Panc1 (cell line): ENCODE data around the gene BARHL1. TPM values are rescaled to one million over a fixed set of nuclear protein-coding genes. Genes with fewer than 3 reads are reported as not detected.

ENCODE experiments used
- ATAC-seq: fragments of 200-7000 bp; cut with Tn5 transposase; 2 replicates; pipeline ENCODE4 v1.9.1; 2020; ENCODE audit warnings: mild to moderate bottlenecking, moderate library complexity
- BruUV-seq: library from RNA; stranded (reverse); fragments of 400-500 nt; replicated peaks from 2 replicates; lab custom pipeline; 2021; lab: Mats Ljungman, UMichigan
- CTCF ChIA-PET: fragments of 300-600 bp; sonication (Branson Sonifier 250); formaldehyde crosslinking; loops from one replicate; lab custom pipeline; 2022; ENCODE audit warnings: antibody characterized with exemption; lab: Charles Lee
- POLR2A ChIA-PET: fragments of 300-600 bp; sonication (Branson Sonifier 250); formaldehyde crosslinking; loops from one replicate; lab custom pipeline; 2022; ENCODE audit warnings: antibody characterized with exemption; lab: Charles Lee
- DNase-seq: peaks from one replicate; pipeline ENCODE4 v3.0.0-alpha.2; 2010; ENCODE audit warnings: low read depth, low spot score
- H3K27ac ChIP-seq: 2 replicates; pipeline ENCODE4 v1.5.1; 2011; ENCODE audit warnings: mild to moderate bottlenecking, low read length, inconsistent platforms
- H3K27me3 ChIP-seq: fragments of 200-500 bp; sonication (Bioruptor generic); 2 replicates; pipeline ENCODE4 v1.6.0; 2014; ENCODE audit warnings: low read length, inconsistent platforms; ENCODE audit not compliant: control insufficient read depth, insufficient read depth
- H3K36me3 ChIP-seq: fragments of 200-500 bp; sonication (Bioruptor generic); 2 replicates; pipeline ENCODE4 v1.5.1; 2014; ENCODE audit warnings: inconsistent platforms, mild to moderate bottlenecking, low read length, moderate library complexity; ENCODE audit not compliant: control insufficient read depth, insufficient read depth
- H3K4me1 ChIP-seq: 2 replicates; pipeline ENCODE4 v1.5.1; 2011; ENCODE audit warnings: inconsistent platforms, mild to moderate bottlenecking, low read length, moderate library complexity; ENCODE audit not compliant: control insufficient read depth, insufficient read depth
- H3K4me3 ChIP-seq, 2 experiments: 2 replicates each; pipeline ENCODE4 v1.5.1; 2011 to 2012; ENCODE audit warnings: low read depth in 2 of 2, low read length in 2 of 2, mild to moderate bottlenecking in 2 of 2, inconsistent platforms in 1 of 2, moderate library complexity in 1 of 2
- H3K9me3 ChIP-seq: fragments of 200-500 bp; sonication (Bioruptor generic); 2 replicates; pipeline ENCODE4 v1.5.1; 2014; ENCODE audit warnings: low read depth, mild to moderate bottlenecking, inconsistent platforms, low read length, moderate library complexity; ENCODE audit not compliant: control insufficient read depth, insufficient read depth
- POLR2AphosphoS5 ChIP-seq: IDR thresholded peaks from 2 replicates; pipeline ENCODE4 v1.6.1; 2012; ENCODE audit warnings: mild to moderate bottlenecking, low read depth, low read length, moderate library complexity
- REST ChIP-seq, 2 experiments: IDR thresholded peaks; 2 replicates each; pipeline ENCODE4 v1.6.1; 2011 to 2012; ENCODE audit warnings: low read depth in 2 of 2, control low read depth in 1 of 2, low read length in 1 of 2, mild to moderate bottlenecking in 1 of 2, moderate library complexity in 1 of 2; ENCODE audit not compliant: insufficient read depth in 1 of 2
- SIN3A ChIP-seq: IDR thresholded peaks from 2 replicates; pipeline ENCODE4 v1.6.1; 2012; ENCODE audit warnings: low read depth, mild to moderate bottlenecking, low read length, moderate library complexity, borderline replicate concordance; ENCODE audit not compliant: insufficient read depth
- TCF7L2 ChIP-seq: IDR thresholded peaks from 2 replicates; pipeline ENCODE4 v1.6.1; 2011; ENCODE audit warnings: mild to moderate bottlenecking, low read depth, low read length, inconsistent platforms
- in situ Hi-C: cut with HindIII; loops from 2 replicates; pipeline ENCODE4 v1.10.0; 2016; ENCODE audit warnings: low sequenced_read_pairs, low pct_unique_long_range_greater_than_20kb
- intact Hi-C: fragments of 100-400 bp; cut with micrococcal nuclease; formaldehyde crosslinking; loops from one replicate; pipeline ENCODE4 v1.10.0; 2022; ENCODE audit not compliant: unreplicated experiment
- total RNA-seq: library from RNA; stranded (reverse); gene quantifications from one replicate; pipeline ENCODE4 v1.2.1, GENCODE V29; 2021; ENCODE audit not compliant: unreplicated experiment
- TF ChIP-seq, protein P1 (sequence below): fragments of 450-650 bp; IDR thresholded peaks from 2 replicates; pipeline ENCODE4 v1.5.1; 2017; ENCODE audit warnings: mild to moderate bottlenecking

Gene BARHL1
- total RNA-seq, 1 experiment from 2014 or later: not detected

DNA sequence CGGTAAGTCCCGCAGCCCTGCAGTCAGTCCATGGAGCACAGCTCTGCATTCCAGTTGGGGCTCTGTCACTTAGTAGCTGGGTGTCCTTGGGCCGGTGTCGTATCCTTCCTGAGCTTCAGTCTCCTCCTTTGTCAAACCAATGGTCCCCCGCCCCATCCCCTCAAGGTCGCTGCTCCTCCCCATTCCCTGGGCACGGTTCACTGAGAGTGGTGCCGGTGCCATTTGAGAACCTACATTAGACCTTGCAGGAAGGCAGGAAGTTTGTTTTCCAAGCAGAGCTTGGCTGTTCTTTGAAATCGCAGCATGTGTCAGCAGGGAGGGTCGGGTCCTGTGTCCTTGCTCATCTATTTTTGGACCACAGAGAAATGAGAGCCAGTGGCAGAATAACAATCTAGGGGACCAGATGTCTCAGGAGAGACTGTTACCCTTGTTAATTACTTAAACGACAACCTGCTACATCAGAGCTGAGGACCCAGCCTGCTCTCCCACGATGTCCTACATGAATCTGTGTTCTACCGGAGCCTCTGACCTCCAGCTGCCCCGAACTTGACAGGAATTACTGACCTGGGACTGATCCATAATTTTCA, 21.7 kb upstream of the BARHL1 start:
- H3K9me3 ChIP-seq: no peaks in the 10 kb centered on the region
- in situ Hi-C loops: no loop called here
- no peak overlapping the region for H3K4me3 ChIP-seq
- H3K27ac ChIP-seq: no peak overlapping the region
- no peaks in the 10 kb centered on the region for H3K36me3 ChIP-seq
- DNase-seq (no peak), ATAC-seq (no peak)
- ChIA-PET POLR2A (interaction anchor here (0.6 kb wide), 1 partner anchor 68 kb away, joined by 3 read pairs; no protein-coding TSS in a partner anchor), CTCF (interaction anchor here (0.8 kb wide), 1 partner anchor 59 kb away, joined by 8 read pairs; no protein-coding TSS in a partner anchor)
- BruUV-seq: no TSS peak
- H3K4me1 ChIP-seq: no peaks in the 10 kb centered on the region
- TF ChIP-seq TCF7L2: no peak
- TF ChIP-seq POLR2AphosphoS5: no peak
- TF ChIP-seq SIN3A: no peak
- TF ChIP-seq, protein P1, sequence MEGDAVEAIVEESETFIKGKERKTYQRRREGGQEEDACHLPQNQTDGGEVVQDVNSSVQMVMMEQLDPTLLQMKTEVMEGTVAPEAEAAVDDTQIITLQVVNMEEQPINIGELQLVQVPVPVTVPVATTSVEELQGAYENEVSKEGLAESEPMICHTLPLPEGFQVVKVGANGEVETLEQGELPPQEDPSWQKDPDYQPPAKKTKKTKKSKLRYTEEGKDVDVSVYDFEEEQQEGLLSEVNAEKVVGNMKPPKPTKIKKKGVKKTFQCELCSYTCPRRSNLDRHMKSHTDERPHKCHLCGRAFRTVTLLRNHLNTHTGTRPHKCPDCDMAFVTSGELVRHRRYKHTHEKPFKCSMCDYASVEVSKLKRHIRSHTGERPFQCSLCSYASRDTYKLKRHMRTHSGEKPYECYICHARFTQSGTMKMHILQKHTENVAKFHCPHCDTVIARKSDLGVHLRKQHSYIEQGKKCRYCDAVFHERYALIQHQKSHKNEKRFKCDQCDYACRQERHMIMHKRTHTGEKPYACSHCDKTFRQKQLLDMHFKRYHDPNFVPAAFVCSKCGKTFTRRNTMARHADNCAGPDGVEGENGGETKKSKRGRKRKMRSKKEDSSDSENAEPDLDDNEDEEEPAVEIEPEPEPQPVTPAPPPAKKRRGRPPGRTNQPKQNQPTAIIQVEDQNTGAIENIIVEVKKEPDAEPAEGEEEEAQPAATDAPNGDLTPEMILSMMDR: no peak
- no peak for TF ChIP-seq REST (IDR thresholded peaks at IDR 0.05; ENCODE audit: insufficient read depth in 1 of 2, low read depth in 2 of 2, low read length in 1 of 2)
- H3K27me3 ChIP-seq: no peaks in the 10 kb centered on the region
- intact Hi-C loops: no loop called here

DNA sequence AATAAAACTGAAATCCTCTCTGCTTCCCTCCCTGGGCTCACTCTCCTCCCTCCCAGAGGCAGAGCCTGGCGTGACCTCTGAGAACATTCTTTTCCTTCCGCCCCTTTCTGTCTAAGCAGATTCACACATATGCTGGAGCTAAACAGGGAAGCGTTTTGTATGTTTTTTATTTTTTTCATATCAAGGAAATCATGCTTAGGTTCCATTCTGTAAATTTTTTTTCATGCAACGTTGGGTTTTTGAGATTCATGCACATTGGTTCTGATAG, 20.2 kb upstream of the BARHL1 start:
- Histone ChIP-seq H3K4me1 (no peaks in the 10 kb centered on the region), H3K27ac (no peak overlapping the region), H3K36me3 (no peaks in the 10 kb centered on the region), H3K9me3 (no peaks in the 10 kb centered on the region), H3K4me3 (no peak overlapping the region), H3K27me3 (no peaks in the 10 kb centered on the region)
- ATAC-seq (no peak), DNase-seq (no peak)
- TF ChIP-seq, protein P1: no peak
- no peak for TF ChIP-seq POLR2AphosphoS5
- TF ChIP-seq REST (IDR thresholded peaks at IDR 0.05; ENCODE audit: insufficient read depth in 1 of 2, low read depth in 2 of 2, low read length in 1 of 2): no peak
- no peak for TF ChIP-seq TCF7L2
- TF ChIP-seq SIN3A: no peak
- CTCF ChIA-PET: no interaction called here
- POLR2A ChIA-PET: no interaction called here
- intact Hi-C loops (no loop called here), in situ Hi-C loops (no loop called here)
- no TSS peak for BruUV-seq
